Measurements from ENCODE around the gene FMO2. TPM values are rescaled to one million over a fixed set of nuclear protein-coding genes. Genes with fewer than 3 reads are reported as not detected.
"Not testable (repeated sequence)": the region's sequence is repeated elsewhere in the genome, so short reads cannot be mapped to it uniquely, and the experiment has no call there.

The FMO2 gene
- polyA plus RNA-seq, 3 donors: 0.70 to 1.9 (median 0.90) TPM

DNA sequence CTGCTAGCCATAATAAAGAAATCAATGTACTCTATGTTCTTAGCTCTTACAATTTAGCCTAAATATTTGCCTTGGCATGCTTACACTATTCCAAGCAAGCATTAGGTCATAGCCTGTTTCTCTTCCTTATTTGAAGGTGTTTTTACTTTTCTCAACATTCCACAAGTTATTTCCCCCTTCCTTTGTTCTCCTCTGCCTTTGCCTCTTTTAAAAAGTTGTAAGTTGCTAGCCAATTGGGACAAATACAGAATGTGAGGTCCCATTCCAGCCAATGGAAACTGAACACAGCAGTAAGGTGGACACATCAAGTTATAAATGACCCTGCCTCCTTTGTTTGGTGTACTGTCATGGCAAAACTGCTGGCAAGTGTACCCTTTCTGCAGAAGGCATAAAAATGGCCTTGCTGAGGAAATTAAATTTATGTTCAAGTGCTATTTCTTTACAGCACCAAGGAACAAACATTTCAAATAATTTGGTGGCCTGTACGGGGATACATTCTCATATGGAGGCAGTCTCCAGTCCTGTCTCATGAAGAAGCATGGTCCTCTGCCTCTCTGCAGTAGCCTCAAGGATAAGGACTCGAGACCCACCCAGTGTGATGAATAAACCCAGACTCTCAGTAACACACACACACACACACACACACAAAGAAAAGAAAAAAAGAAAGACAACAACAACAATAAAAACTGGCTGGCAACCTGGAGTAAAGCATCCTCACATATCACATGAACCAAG, 34.4 kb downstream of the FMO2 start:
- no peak for DNase-seq

DNA sequence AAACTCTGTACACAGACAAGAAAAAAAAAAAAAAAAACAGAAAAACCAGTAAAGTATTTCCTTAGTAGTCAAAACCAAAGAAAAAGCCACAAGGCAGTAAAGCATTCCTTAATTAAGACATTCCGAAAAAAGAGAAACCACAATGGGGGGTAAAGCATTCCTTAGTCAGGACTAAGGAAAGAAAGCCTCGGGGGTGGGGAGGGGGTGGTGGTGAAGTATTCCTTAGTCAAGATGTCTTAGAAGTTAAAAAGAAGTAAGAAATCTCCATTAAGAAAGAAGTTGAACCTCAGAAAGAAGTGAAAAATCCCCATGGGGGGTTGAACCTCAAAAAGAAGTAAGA, 35.0 kb downstream of the FMO2 start:
- DNase-seq: no peak

DNA sequence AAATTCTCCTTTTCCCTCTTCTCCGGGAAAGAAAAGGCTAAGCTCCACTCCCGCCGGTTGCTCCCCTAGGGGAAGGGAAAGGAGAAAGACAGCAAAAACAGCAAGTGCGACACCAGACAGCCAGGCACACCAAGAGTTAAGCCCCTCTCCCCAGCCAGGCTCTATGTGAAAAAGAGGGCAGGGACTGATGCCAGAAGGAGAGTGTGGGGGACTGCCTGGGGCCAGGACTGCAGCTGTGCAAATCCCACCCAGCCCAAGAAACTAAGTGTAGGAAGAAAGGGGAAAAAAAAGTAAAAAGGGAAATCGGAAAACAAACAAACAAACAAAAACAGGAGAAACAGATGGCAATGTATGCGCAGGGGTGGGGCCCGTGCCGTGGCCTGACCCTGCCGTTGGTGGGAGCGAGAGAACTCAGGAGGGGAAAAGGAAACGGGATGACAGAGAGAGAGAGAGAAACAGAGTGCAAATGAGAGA, 35.5 kb downstream of the FMO2 start:
- peak; percentile 48 for DNase-seq

DNA sequence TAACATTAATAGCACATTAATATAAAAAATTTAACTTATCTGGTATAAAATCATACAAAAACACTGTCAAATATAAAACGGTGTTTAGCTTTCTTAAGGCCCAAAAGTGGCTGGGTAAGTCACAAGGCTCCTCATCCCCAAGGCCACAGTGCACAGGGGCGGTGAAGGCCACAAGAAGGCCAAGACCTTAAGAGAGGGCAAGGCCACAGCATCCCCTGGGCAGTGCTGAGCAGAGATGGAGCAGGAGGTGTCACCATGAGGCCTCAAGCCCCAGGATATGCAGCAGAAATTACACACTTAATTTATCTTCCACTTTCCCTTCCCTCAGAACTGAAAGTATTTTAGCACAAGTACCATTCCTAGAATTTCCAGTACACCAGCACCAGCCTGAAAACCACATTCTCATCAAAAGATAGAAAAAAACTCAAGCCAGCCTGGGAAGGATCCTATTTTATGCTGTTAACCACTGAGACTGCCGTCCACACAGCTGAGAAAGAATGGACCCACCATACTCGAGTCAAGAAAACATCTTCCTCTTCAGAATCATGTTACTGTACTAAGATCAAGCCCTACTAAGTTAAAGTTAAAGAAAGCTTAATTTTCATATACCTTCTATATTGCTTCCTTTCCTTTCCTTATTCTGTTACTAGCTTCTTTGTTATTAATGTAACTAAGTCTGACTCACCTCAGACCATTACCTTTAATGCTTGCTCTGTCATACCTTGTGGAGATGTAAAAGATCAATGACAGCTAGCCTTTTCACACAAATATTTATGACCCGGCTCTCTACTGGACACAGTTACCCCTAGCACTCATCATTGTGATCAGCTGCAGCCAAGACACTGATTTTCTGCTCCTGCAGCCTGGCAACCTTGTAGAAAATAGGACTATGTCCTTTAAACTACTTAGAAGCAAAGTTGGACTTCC, 36.8 kb downstream of the FMO2 start:
- DNase-seq: no peak

DNA sequence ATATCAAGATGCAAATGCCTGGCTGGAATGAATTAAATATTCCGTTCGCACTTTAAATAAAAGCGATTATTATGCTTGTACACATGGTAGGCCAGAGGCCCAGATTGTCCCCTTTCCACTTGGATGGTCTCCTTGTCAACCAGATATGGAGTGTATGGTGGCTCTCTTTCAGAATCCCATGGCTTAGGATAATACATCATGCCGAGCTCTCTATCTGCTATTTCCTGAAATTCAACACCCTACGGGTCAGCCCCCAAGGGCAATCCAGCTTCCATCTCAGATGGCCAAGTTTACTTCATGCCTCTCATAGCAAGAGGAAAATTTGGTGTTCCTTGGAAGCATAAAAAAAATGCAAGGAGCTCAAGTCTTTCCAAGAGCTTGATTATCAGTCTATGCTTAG, 37.8 kb downstream of the FMO2 start:
- peak; percentile 48 for DNase-seq

DNA sequence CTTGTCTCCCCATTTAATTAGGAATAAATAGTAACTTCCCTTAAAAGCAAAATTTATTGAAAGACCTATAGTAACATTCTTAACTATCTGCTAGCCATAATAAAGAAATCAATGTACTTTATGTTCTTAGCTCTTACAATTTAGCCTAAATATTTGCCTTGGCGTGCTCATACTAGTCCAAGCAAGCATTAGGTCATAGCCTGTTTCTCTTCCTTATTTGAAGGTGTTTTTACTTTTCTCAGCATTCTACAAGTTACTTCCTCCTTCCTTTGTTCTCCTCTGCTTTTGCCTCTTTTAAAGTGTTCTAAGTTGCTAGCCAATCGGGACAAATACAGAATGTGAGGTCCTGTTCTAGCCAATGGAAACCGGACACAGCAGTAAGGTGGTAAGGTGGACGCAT, 39.2 kb downstream of the FMO2 start:
- DNase-seq: not testable (repeated sequence)

DNA sequence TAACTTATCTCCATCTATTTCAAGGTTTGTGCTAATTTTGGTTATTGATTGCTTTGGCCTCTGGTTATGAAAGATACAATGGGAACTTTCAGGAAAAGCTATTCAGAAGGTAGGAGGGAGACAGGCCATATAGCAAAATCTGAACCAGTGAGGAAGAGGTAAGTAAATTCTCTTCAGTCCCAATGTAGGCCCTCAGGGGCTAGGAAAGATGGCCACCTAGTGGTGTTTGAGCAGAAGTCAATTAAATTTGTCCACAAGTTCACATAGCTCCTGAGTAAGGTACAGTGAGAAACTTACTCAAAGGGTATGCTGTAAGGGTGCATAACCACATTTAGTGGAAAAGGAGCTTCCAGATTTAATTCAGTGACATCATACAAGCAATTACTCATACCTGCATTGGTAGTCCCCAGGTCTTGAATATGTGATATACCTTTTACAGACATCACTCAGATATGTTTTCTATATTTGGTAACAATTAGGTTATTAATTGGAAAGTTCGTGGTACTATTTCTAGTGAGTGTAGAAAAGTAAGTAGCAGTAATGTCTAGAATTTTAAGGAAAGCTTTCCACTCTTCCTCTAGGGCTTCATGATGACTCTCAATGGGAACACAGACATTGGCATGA, 41.8 kb downstream of the FMO2 start:
- DNase-seq: peak; percentile 60

DNA sequence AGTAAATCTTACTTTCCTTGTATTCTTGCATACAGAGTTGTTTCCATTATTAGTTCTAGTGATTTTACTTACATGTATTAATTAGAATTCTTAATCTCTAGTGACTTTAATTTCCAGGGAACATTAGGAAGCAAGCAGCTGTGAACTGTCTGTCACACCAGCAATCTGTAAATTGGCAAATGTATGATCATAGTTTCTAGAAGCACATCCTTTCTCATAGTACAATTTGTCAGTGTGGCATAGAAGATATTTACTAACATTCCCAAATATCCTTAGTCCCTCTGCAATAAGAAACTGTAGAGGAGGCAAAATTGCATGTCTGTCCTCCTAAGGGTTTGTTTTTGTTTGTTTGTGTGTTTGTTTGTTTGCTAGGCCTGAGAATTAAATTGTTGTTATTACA, 46.2 kb downstream of the FMO2 start:
- DNase-seq: no peak

DNA sequence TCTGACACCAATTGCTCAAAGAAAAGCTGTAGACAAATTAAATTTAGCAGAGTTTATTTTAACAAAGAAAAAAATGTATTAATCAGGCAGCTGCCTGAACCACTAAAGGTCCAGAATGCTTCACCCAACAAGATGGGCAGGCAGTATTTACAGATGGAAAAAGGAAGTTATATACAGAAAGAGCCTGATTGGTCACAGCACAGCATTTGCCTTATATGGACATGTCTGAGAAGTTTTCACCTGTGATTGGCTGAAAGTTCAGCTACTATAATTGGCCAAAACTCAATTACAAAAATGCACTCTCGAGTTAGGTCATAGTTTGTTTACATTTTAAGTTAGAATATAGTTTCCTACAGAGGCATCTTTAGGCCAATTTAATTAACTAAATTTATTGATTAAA, 48.1 kb downstream of the FMO2 start:
- no peak for DNase-seq

DNA sequence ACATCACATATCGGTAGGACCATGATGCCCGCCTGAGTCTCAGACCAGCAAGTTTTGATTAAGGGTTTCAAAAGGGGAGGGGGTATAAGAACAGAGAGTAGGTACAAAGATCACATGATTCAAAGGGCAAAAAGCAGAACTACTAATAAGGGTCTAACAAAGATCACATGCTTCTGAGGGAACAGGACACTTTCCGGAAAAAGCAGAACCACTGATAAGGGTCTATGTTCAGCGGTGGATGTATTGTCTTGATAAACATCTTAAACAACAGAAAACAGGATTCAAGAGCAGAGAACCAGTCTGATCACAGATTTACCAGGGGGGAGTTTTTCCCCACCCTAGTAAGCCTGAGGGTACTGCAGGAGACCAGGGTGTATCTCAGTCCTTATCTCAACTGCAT, 51.1 kb downstream of the FMO2 start:
- DNase-seq: not testable (repeated sequence)

DNA sequence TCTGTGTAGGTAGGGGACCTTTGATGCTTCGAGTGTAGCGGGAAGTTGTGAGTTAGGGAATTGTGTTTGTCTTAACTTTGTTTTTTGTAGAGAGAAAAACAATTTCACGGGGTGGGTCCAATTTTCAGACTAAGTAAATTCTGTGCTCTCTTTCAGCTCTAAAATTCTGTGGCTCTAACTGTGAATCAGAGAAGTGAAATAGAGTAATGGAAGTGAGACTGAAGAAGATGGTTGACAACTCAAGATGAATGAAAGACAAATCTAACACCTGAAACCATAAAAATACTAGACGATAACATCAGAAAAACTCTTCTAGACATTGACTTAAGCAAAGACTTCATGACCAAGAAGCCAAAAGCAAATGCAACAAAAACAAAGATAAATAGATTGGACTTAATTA, 58.8 kb downstream of the FMO2 start:
- DNase-seq: no peak

DNA sequence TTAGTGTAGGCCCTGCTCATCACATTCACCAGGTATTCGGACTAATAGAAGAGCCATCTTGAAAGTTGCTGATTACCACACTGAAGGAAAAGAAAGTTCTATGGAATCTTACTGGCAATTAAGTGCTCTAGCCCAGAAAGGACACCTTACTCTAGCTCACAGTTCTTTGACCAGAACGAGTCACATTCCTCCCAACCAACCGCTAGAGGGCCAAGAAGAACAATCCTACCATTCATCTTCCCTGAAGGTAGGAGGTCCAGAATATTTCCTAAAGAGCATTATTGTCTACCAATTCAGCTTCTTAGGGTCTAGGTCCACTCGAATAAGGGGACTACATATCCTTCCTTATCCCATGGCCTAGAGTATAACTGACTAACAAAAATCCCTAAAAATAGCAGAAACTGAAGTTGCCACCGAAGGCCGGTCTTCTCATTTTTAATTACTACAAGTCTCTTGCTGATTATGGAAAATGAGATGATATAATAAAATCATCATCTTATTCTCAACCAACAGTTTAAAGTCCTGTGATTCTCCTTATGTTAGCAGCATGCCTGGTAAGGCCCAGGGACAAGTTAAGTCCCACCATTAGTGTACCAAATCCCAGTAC, 60.5 kb downstream of the FMO2 start:
- no peak for DNase-seq

DNA sequence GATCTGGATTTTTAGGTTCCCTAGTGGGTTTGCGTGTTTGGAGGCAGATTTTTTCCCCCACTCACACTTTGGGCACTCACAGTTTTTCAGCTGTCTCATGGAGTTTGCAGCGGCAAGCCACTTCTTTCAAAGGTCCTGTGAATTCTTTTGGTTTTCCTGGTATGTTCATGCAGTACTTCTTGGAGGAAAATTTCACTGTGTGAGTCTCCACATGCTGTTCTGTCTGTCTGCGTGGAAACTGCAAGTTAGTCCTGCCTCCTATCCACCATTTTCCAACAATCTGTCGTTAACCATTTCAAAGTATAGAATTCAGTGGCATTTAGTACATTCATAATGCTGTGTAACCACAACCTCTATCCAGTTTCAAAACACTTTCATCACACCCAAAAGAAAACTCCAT, 62.4 kb downstream of the FMO2 start:
- DNase-seq: no peak

DNA sequence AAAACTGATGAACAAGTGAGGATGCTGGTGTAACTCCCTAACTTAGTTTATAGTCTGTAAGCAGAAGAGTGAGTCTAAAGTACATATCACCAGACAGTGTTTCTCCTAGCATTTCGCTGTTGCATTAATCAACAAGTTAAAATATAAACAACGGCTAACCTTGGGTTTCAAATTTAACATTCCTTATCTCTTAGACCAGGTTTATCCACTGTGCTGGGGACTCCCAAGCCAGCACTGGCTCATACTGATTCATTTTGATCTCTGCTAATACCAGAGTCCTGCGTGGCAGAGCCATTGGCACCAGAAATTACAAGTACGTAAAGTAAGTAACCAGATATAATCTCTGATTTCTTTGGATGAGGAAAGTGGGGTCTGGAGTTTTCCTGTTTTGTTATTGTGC, 63.2 kb downstream of the FMO2 start, which contains the start of gene FMO1:
Gene FMO1 (plus strand): TSS at position 193 of the 400 bp plus-strand sequence. CDS start 9,594 bp downstream, outside the sequence.
- DNase-seq: no peak

DNA sequence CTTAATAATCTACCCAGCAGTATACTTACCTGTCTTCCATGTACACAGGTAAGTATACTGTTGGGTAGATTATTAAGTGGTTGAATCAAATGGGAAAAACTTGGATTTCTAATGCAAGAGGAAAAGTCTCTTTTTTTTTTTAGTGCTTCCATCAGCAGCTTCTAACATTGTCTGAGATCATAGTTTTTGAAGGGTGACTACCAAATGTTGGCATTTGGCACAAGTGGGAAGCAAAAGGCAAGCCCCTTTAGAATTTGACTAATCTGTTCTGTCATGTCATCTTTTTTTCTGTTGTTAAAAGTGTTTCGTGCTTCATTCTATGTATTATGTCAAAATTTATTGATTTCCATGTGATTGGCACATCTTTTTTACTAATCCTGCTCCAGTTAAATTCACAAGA, 63.7 kb downstream of the FMO2 start:
- DNase-seq: no peak

DNA sequence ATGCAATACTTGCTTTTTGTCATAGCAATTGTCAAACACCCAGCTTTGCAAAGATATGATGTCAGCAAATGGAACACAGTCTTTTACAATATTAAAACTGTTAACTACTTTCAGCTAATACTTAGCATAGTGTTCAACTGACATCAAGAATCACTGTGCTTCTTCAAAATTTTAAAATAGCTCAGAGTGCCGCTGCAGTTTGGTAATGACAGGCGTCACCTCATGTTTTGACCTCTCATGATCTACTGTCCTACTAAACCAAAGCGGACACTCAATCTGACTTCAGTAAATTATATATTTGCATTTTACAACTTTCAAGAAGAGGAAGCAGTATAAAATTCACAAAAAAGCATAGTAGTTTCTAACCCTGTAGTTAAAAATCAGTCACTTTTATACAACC, 65.2 kb downstream of the FMO2 start:
- DNase-seq: no peak

DNA sequence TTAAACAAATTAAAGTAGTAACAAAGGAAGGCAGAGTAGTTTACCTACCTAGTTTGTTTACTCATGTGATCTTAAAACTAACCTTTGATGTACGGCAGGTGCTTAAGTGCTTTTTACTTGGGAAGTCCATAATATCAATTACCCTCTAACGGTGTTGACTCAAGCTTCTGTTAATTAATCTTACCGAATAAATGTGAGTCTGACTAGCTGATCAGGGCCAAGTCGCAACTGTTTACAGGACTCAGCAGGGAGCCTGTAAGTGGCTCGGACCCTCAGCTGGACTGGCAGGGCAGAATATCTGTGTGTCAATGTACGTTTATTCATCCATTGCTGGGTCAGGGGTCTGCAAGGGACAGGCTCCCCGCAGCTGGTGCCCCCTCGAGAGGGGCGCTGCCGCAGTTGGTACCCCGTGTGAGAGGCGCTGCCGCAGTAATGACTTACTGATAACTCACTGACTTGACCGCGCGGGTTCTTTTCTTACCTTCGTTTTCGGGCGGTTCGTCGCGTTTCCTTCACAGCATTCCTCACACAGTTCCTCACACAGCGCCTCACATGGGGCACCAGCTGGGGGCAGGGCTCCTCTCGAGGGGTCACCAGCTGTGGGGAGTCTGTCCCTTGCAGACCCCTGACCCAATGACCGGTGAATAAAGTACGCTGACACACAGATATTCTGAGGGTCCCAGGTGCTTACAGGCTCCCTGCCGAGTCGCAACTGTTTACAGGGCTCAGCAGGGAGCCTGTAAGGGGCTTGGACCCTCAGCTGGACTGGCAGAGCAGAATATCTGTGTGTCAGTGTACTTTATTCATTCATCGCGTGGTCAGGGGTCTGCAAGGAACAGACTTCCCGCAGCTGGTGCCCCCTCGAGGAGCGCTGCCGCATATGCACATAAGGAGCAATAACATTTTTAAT, 66.2 kb downstream of the FMO2 start:
- peak; percentile 34 for DNase-seq

DNA sequence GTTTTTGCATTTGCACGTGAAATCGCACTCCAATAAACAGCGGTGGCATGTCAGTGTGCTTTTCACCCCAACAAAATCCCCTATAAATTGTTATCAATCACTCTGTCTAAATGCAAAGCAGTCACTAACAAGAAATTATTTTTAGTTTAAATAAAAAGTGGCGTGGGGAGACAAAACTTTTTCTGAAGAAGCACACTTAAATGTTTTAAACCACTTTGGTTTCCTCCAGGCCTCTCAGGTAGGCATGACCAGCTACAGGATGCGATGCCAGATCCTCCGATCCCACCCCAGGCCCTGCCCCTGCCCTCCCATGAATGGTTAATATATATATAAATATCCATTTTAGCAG, 66.8 kb downstream of the FMO2 start:
- DNase-seq: no peak

DNA sequence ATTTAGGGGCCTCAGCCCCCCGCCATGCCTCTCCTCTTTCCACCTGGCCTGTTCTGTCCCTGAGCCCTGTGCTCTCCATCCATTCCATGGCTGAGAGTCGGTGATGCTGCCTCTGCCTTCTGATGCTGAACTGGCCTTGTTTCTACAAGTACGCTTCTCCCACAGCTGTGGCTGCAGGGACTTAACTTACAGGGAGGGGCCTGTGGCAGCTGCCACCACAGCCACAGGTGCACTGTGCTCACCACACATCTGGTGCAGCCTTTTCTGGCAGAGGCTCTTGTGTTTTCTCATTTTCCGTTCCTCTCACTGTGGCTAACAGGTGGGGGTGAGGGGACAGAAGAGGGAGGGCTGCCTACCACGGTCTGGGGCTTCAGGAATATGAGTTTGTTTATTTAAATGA, 67.4 kb downstream of the FMO2 start:
- no peak for DNase-seq

DNA sequence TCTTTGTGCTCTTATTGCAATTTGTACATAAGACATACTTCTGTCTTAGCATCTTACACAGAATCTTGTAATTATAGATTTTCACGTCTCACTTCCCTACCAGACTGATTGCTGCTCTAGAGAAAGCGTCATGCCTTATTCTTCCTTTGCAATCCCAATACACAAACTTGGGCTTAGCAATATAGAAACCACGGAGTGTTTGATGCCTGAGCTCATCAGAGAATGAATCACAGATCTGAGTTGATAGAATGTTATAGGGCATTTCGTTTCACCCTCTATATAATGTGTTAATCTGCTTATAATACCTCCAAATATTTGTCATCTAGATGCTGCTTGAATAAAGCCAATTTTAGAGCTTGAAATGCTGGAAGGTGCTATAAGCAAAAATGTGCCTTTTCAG, 69.8 kb downstream of the FMO2 start:
- no peak for DNase-seq

DNA sequence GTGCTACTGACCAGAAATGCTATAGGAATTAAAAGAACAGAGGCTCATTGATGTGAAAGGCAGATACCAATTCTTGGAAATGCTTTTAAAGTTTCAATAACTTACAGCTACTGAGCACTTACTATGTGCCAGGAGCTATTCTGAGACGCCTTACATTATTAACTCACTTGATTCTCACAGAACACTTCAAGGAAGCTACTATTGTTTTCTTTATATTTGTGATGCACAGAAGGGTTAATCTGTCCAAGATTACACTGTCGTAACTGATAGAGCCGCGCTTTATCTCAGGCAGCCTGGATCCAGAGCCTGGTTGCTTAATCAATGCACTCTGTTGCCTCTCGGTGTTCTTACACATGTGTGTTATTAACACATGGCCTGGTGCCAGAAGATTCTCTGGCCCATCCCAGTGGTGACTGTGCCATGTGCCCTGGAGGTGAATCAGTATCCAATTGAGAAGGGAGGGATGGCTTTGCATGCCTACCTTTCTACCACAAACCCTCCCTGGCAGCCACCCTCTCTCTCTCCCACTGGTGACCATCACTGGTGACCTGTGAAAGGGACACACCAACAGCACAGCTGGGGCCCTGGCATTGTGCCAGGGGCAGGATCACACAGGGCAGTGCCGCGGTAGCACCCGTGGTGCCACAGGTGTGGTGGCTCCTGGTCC, 72.0 kb downstream of the FMO2 start:
- DNase-seq: no peak
